Measurements from ENCODE around the gene PLN.

The PLN gene

GRCh38 chr6:118598324-118598723, 50.2 kb downstream of the PLN start:
- Histone ChIP-seq H3K36me3 (ENCODE audit: control insufficient read depth in 1 of 2, insufficient read depth in 2 of 2, low read length in 2 of 2) (no peaks in the 10 kb centered on the region), H3K4me3 (ENCODE audit: low read depth in 1 of 2, low read length in 2 of 2) (no peak overlapping the region), H3K4me1 (ENCODE audit: control insufficient read depth in 1 of 2, insufficient read depth in 2 of 2, low read length in 2 of 2) (peaks cover 0 to 4% of the 10 kb centered on the region in 2 donors), H3K9me3 (ENCODE audit: control insufficient read depth in 1 of 2, low read length in 2 of 2) (no peaks in the 10 kb centered on the region), H3K27ac (ENCODE audit: low read length) (no peak overlapping the region), H3K27me3 (ENCODE audit: low read depth, low read length) (no peaks in the 10 kb centered on the region)

GRCh38 chr6:118602300-118602699, 54.2 kb downstream of the PLN start:
- H3K27me3 ChIP-seq (ENCODE audit: low read depth, low read length): no peaks in the 10 kb centered on the region
- peaks cover 0 to 10% of the 10 kb centered on the region in 2 donors for H3K4me1 ChIP-seq (ENCODE audit: control insufficient read depth in 1 of 2, insufficient read depth in 2 of 2, low read length in 2 of 2)
- H3K36me3 ChIP-seq (ENCODE audit: control insufficient read depth in 1 of 2, insufficient read depth in 2 of 2, low read length in 2 of 2): no peaks in the 10 kb centered on the region
- H3K4me3 ChIP-seq (ENCODE audit: low read depth in 1 of 2, low read length in 2 of 2): no peak overlapping the region
- H3K9me3 ChIP-seq (ENCODE audit: control insufficient read depth in 1 of 2, low read length in 2 of 2): no peaks in the 10 kb centered on the region
- no peak overlapping the region for H3K27ac ChIP-seq (ENCODE audit: low read length)

GRCh38 chr6:118603372-118603771, 55.3 kb downstream of the PLN start:
- H3K27ac ChIP-seq (ENCODE audit: low read length): no peak overlapping the region
- no peaks in the 10 kb centered on the region for H3K9me3 ChIP-seq (ENCODE audit: control insufficient read depth in 1 of 2, low read length in 2 of 2)
- H3K4me3 ChIP-seq (ENCODE audit: low read depth in 1 of 2, low read length in 2 of 2): no peak overlapping the region
- peaks cover 0 to 9% of the 10 kb centered on the region in 2 donors for H3K4me1 ChIP-seq (ENCODE audit: control insufficient read depth in 1 of 2, insufficient read depth in 2 of 2, low read length in 2 of 2)
- no peaks in the 10 kb centered on the region for H3K27me3 ChIP-seq (ENCODE audit: low read depth, low read length)
- H3K36me3 ChIP-seq (ENCODE audit: control insufficient read depth in 1 of 2, insufficient read depth in 2 of 2, low read length in 2 of 2): no peaks in the 10 kb centered on the region

- Histone ChIP-seq H3K4me3 (ENCODE audit: low read depth in 1 of 2, low read length in 2 of 2) (no peak overlapping the region), H3K9me3 (ENCODE audit: control insufficient read depth in 1 of 2, low read length in 2 of 2) (no peaks in the 10 kb centered on the region), H3K27me3 (ENCODE audit: low read depth, low read length) (no peaks in the 10 kb centered on the region), H3K27ac (ENCODE audit: low read length) (no peak overlapping the region), H3K4me1 (ENCODE audit: control insufficient read depth in 1 of 2, insufficient read depth in 2 of 2, low read length in 2 of 2) (peaks cover 0 to 5% of the 10 kb centered on the region in 2 donors), H3K36me3 (ENCODE audit: control insufficient read depth in 1 of 2, insufficient read depth in 2 of 2, low read length in 2 of 2) (no peaks in the 10 kb centered on the region)
Observed at GRCh38 chr6:118606268-118606667, 58.2 kb downstream of the PLN start.

- H3K9me3 ChIP-seq (ENCODE audit: control insufficient read depth in 1 of 2, low read length in 2 of 2): no peaks in the 10 kb centered on the region
- no peak overlapping the region for H3K27ac ChIP-seq (ENCODE audit: low read length)
- no peak overlapping the region for H3K4me3 ChIP-seq (ENCODE audit: low read depth in 1 of 2, low read length in 2 of 2)
- no peaks in the 10 kb centered on the region for H3K36me3 ChIP-seq (ENCODE audit: control insufficient read depth in 1 of 2, insufficient read depth in 2 of 2, low read length in 2 of 2)
- H3K27me3 ChIP-seq (ENCODE audit: low read depth, low read length): no peaks in the 10 kb centered on the region
- peaks cover 0 to 5% of the 10 kb centered on the region in 2 donors for H3K4me1 ChIP-seq (ENCODE audit: control insufficient read depth in 1 of 2, insufficient read depth in 2 of 2, low read length in 2 of 2)
Observed at GRCh38 chr6:118606858-118607257, 58.8 kb downstream of the PLN start.
